Measurements from ENCODE around the gene BMP8B.

GRCh38 chr1:39738622-39739366, 49.9 kb downstream of the BMP8B start, which contains the start of gene PPIE:
- no peak for TF ChIP-seq EZH2phosphoT487 (IDR thresholded peaks at IDR 0.05; ENCODE audit: borderline replicate concordance, low read depth)
- no peak for TF ChIP-seq MEF2A (IDR thresholded peaks at IDR 0.05; ENCODE audit: borderline replicate concordance, low read depth)
- no peak for TF ChIP-seq CTCF (IDR thresholded peaks at IDR 0.05)
- TF ChIP-seq REST (IDR thresholded peaks at IDR 0.05; ENCODE audit: low read depth, low read length): no peak
- TF ChIP-seq SIN3A (IDR thresholded peaks at IDR 0.05; ENCODE audit: borderline replicate concordance, low read depth, low read length): 0 out of 2 replicates have a peak, but pooled peaks have one; percentile 24
- no peak for TF ChIP-seq SMC3 (IDR thresholded peaks at IDR 0.05; ENCODE audit: low read depth, low read length)
- peak; percentile 83 for TF ChIP-seq POLR2AphosphoS5 (IDR thresholded peaks at IDR 0.05; ENCODE audit: low read depth, low read length)
- TF ChIP-seq EP300 (IDR thresholded peaks at IDR 0.05; ENCODE audit: borderline replicate concordance in 1 of 2, low read depth in 1 of 2, low read length in 1 of 2): no peak
- TF ChIP-seq MAX (IDR thresholded peaks at IDR 0.05; ENCODE audit: low read depth): peak; percentile 94
- no peak for TF ChIP-seq ZBTB33 (IDR thresholded peaks at IDR 0.05; ENCODE audit: borderline replicate concordance, low read depth)
- TF ChIP-seq TAF1 (IDR thresholded peaks at IDR 0.05; ENCODE audit: borderline replicate concordance, low read depth, low read length): peak; percentile 84
- TF ChIP-seq PBX3 (IDR thresholded peaks at IDR 0.05): no peak
- peak; percentile 92 for TF ChIP-seq YY1 (IDR thresholded peaks at IDR 0.05; ENCODE audit: low read depth)
